Bronchial epithelial cell (primary cell): ENCODE results near the gene MALAT1. TPM values are rescaled to one million over a fixed set of nuclear protein-coding genes. Genes with fewer than 3 reads are reported as not detected.

Source experiments
- DNase-seq: peaks from one replicate; pipeline ENCODE4 v3.0.0-alpha.2; 2010; ENCODE audit warnings: low read depth
- FAIRE-seq: peaks from 2 replicates; lab custom pipeline; 2011; peaks lifted over from hg19 to GRCh38; lab: Jason Lieb, UNC
- H3K27me3 ChIP-seq: 2 replicates; pipeline ENCODE4 v1.5.1; 2011; ENCODE audit warnings: low read length; ENCODE audit not compliant: control insufficient read depth, insufficient read depth
- H3K36me3 ChIP-seq: 2 replicates; pipeline ENCODE4 v1.5.1; 2011; ENCODE audit warnings: low read length; ENCODE audit not compliant: control insufficient read depth, insufficient read depth
- H3K4me3 ChIP-seq: 2 replicates; pipeline ENCODE4 v1.5.1; 2011; ENCODE audit warnings: mild to moderate bottlenecking, low read depth, low read length, control low read depth
- total RNA-seq: library from RNA; depleted of rRNA; stranded (reverse); fragments of >200 nt; gene quantifications from 2 replicates; pipeline ENCODE4 v1.2.1, GENCODE V29; 2014
- TF ChIP-seq, protein P1 (sequence below): IDR thresholded peaks from 2 replicates; pipeline ENCODE4 v1.5.1; 2011; ENCODE audit warnings: mild to moderate bottlenecking, moderate library complexity, low read length, control low read depth, inconsistent platforms; ENCODE audit not compliant: insufficient read depth, severe bottlenecking

The MALAT1 gene
- total RNA-seq, 1 donor from 2014 or later = 11,095 TPM

DNA sequence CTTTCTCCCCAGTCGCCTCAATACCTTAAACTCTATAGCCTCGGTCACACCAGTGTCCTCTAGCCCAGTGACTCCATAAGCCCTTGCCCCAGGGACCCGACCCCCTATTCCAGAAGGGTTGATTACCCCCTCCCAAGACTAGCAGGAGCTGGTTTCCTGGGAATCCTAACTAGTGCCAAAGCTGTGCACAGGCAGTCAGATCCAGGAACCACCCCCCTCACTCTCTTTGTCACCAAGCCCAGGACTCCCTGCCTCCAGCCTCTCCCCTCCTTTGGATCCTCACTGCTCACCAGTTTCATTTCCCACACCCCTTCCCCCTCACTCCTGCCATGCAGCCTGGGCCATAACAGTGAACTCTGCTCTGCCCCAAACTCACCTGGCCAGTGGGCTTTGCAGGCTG, 49.5 kb downstream of the MALAT1 start:
- DNase-seq = no peak
- Histone ChIP-seq H3K4me3 (no peak overlapping the region), H3K36me3 (no peaks in the 10 kb centered on the region), H3K27me3 (no peaks in the 10 kb centered on the region)
- TF ChIP-seq, protein P1, sequence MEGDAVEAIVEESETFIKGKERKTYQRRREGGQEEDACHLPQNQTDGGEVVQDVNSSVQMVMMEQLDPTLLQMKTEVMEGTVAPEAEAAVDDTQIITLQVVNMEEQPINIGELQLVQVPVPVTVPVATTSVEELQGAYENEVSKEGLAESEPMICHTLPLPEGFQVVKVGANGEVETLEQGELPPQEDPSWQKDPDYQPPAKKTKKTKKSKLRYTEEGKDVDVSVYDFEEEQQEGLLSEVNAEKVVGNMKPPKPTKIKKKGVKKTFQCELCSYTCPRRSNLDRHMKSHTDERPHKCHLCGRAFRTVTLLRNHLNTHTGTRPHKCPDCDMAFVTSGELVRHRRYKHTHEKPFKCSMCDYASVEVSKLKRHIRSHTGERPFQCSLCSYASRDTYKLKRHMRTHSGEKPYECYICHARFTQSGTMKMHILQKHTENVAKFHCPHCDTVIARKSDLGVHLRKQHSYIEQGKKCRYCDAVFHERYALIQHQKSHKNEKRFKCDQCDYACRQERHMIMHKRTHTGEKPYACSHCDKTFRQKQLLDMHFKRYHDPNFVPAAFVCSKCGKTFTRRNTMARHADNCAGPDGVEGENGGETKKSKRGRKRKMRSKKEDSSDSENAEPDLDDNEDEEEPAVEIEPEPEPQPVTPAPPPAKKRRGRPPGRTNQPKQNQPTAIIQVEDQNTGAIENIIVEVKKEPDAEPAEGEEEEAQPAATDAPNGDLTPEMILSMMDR = no peak
- FAIRE-seq = no peak

DNA sequence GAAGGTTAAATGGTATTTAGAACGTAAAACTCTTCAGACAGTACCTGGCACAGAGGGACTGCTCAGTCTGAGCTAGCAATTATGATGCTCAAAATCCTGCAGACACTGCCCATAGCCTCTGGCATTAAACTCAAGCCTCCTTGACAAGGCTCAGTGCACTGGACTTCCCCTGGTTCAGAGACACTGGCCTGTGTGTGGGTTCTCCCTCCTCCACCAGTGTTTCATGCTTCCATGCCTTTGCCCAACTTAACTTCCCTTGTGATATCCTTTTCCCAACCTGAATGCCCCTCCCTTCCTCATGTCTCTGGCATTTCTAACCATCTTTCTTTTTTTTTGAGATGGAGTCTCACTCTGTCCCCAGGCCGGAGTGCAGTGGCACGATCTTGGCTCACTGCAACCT, 50.3 kb downstream of the MALAT1 start:
- FAIRE-seq (no peak), DNase-seq (no peak)
- Histone ChIP-seq H3K36me3 (no peaks in the 10 kb centered on the region), H3K4me3 (no peak overlapping the region), H3K27me3 (no peaks in the 10 kb centered on the region)
- TF ChIP-seq, protein P1 = no peak

DNA sequence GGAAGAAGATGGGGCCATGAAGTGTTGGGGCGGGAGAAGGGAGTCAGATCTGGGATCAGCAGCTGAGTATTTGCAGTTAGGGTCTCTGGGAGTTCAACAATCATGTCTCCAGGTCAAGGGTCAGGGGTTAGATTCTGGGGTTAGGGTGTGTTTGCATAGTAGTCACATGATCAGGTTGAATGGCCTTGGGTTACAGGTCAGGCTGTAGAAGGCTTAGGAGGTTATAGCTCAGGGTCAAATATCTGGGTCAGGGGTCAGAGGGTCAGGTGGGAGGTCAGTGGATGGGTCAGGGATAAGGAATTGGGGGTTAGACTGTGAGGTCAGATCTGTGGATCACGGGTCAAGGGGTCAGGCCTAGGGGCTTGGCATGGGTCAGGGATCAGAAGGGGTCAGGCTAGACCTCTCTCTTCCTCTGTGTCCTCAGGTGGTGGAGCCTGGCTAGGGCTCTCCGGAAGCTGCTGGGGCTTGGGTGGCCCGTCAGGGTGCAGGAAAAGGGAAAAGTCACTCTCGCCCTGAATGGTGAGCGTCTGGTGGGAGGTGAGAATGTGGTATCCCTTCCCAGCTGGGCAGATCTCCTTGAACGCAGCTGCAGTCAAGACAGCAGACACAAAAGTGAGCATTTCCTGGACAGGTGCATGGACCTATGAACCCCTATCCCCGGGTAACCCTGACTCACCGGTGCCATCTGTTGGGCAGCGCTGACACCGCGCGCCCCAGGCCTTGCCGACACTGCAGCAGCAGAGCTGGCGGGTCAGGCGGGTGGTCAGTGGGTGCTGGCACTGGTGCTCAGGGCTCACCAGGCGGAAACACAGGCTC, 52.9 kb downstream of the MALAT1 start:
- H3K36me3 ChIP-seq = no peaks in the 10 kb centered on the region
- no peaks in the 10 kb centered on the region for H3K27me3 ChIP-seq
- FAIRE-seq = no peak
- TF ChIP-seq, protein P1 = peak; percentile 68
- DNase-seq = peak; percentile 39
- H3K4me3 ChIP-seq = no peak overlapping the region

DNA sequence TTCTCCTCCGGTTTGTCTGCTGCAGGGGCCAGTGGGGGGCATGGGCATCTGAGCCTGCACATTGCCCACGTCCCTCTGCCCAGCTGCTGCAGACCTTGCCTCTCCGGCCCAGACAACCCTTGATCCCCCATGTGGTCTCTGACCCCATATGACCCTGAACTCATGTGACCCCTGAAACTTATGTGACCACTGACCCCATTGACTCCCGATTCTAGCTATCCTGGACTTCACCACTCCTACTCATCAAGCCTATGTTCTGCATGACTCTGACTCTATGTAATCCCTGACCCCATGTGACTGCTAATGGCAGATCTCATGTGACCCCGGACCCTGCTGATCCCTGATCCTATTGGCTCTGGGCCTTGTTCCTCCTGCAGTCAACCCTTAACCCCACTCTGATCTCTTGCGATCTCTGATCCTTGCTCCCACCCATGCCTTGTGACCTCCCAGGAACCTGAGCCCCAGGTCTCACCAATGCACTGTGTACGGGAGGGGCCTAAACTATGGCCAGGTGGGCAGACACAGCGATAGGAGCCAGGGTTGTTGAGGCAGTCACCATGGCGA, 53.6 kb downstream of the MALAT1 start:
- no peaks in the 10 kb centered on the region for H3K36me3 ChIP-seq
- H3K27me3 ChIP-seq = no peaks in the 10 kb centered on the region
- TF ChIP-seq, protein P1 = no peak
- H3K4me3 ChIP-seq = no peak overlapping the region
- no peak for FAIRE-seq
- DNase-seq = no peak

DNA sequence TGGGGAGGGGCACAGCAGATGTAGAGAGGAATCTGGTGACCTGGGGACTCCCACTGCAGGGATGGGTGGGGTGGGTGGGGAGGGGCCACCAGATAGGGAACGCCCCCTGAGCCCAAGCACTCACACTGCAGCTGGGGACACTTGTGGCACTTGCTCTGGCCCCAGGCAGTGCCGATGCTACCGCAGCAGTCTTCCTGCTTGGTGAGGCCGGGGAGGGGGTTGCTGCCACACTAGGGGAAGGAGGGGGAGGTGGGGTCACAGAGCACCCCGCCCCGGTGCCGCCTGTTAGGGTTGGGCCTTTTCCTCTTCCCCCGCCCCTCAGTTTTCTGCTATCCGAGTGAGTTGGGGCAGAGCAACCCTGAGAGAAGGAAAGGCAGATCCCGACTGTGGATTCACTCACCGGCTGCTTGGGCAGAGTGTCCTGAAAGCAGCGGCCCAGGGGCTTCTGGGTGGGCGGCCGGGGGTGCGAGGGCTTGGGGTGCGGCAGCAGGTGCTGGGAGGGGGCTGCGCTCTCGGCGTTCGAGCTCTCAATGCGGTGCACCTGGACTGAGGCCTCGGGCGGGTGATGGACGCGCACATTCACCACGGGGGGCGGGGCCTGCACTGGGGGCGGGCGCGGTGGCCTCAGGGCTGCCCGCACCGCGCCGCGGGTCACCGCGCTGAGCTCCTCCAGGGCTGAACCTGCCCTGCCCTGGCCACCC, 54.6 kb downstream of the MALAT1 start:
- FAIRE-seq = no peak
- TF ChIP-seq, protein P1 = no peak
- Histone ChIP-seq H3K4me3 (no peak overlapping the region), H3K36me3 (no peaks in the 10 kb centered on the region), H3K27me3 (no peaks in the 10 kb centered on the region)
- no peak for DNase-seq
